Measurements from ENCODE around the gene NEAT1. TPM values are rescaled to one million over a fixed set of nuclear protein-coding genes. Genes with fewer than 3 reads are reported as not detected.

Gene NEAT1
- total RNA-seq, 1 experiment from 2014 or later, result 564 TPM

GRCh38 chr11:65432686-65433582 lies 10.3 kb downstream of the NEAT1 start:
- POLR2A ChIA-PET, result interaction anchor here (1.1 to 1.5 kb wide), 3 partner anchors 9 to 66 kb away, joined by 3 to 10 read pairs (median 3); partner anchors contain the start of genes MALAT1 and NEAT1
- no peak overlapping the region for H3K4me2 ChIP-seq (ENCODE audit: low read length)
- RAD21 ChIA-PET (ENCODE audit: low non-redundant PET in 1 of 2, low total read pairs in 2 of 2, uncharacterized antibody in 2 of 2, unreplicated experiment in 2 of 2), result interaction anchor here (0.7 to 1.4 kb wide), 3 partner anchors 17 to 31 kb away, joined by 3 to 5 read pairs (median 4); no protein-coding TSS in a partner anchor
- H3K9me2 ChIP-seq (ENCODE audit: insufficient read depth), result no peaks in the 10 kb centered on the region
- peaks cover 0 to 27% of the 10 kb centered on the region in 2 experiments; a peak in 2 of 4 replicates for H3K36me3 ChIP-seq (ENCODE audit: control insufficient read depth in 1 of 2, insufficient read depth in 2 of 2, low read length in 2 of 2)
- peaks cover 58% of the 10 kb centered on the region for H3K79me2 ChIP-seq (ENCODE audit: insufficient read depth, low read length)
- H3K27ac ChIP-seq (ENCODE audit: low read depth, low read length), result no peak overlapping the region
- no peak overlapping the region for H3K9ac ChIP-seq (ENCODE audit: low read length)
- TF ChIP-seq CTCF (IDR thresholded peaks at IDR 0.05 in 2 of 3, conservative IDR thresholded peaks at IDR 0.05 in 1 of 3; ENCODE audit: borderline replicate concordance in 1 of 3, insufficient read depth in 1 of 3, low read depth in 2 of 3, low read length in 2 of 3), result peak in 2 of 3 experiments; percentile 30 to 38; a peak in 3 of 6 replicates
- TF ChIP-seq SIN3A (IDR thresholded peaks at IDR 0.05; ENCODE audit: low read depth), result 0 out of 2 replicates have a peak, but pooled peaks have one; percentile 28
- peak; percentile 66 for TF ChIP-seq RAD21 (IDR thresholded peaks at IDR 0.05; ENCODE audit: low read depth)
- TF ChIP-seq CEBPB (IDR thresholded peaks at IDR 0.05; ENCODE audit: low read depth), result no peak
- TF ChIP-seq, protein P1, sequence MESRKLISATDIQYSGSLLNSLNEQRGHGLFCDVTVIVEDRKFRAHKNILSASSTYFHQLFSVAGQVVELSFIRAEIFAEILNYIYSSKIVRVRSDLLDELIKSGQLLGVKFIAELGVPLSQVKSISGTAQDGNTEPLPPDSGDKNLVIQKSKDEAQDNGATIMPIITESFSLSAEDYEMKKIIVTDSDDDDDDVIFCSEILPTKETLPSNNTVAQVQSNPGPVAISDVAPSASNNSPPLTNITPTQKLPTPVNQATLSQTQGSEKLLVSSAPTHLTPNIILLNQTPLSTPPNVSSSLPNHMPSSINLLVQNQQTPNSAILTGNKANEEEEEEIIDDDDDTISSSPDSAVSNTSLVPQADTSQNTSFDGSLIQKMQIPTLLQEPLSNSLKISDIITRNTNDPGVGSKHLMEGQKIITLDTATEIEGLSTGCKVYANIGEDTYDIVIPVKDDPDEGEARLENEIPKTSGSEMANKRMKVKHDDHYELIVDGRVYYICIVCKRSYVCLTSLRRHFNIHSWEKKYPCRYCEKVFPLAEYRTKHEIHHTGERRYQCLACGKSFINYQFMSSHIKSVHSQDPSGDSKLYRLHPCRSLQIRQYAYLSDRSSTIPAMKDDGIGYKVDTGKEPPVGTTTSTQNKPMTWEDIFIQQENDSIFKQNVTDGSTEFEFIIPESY (IDR thresholded peaks at IDR 0.05; ENCODE audit: extremely low read depth, insufficient replicate concordance, low read length), result no peak
- TF ChIP-seq POLR2AphosphoS5 (IDR thresholded peaks at IDR 0.05; ENCODE audit: low read depth, low read length), result no peak
- H4K20me1 ChIP-seq (ENCODE audit: insufficient read depth), result no peaks in the 10 kb centered on the region
- CTCF ChIA-PET, result no interaction called here
- no peak overlapping the region for H2AFZ ChIP-seq (ENCODE audit: low read depth, low read length, poor library complexity, severe bottlenecking)
- H3K4me3 ChIP-seq (replicated peaks in 1 of 2; ENCODE audit: low read depth in 1 of 2, low read length in 2 of 2), result no peak overlapping the region
- intact Hi-C loops (cut with micrococcal nuclease), result loop anchor here (1.0 kb wide), 1 partner anchor 17 kb away; no protein-coding TSS in a partner anchor
- H3K9me3 ChIP-seq (ENCODE audit: control insufficient read depth in 1 of 2, insufficient read depth in 1 of 2, low read depth in 1 of 2, low read length in 2 of 2), result no peaks in the 10 kb centered on the region
- DNase-seq (ENCODE audit: low read depth, low spot score), result no peak
- BruUV-seq (replicated peaks), result no TSS peak
- H3K27me3 ChIP-seq (ENCODE audit: insufficient read depth, low read length), result no peaks in the 10 kb centered on the region
- peak; percentile 61 for ATAC-seq
- peaks cover 0 to 13% of the 10 kb centered on the region in 2 experiments; a peak in 2 of 4 replicates for H3K4me1 ChIP-seq (ENCODE audit: control insufficient read depth in 1 of 2, insufficient read depth in 2 of 2, low read length in 2 of 2)
